ENCODE measurements around the gene HMOX1.
"Not testable (repeated sequence)": the region's sequence is repeated elsewhere in the genome, so short reads cannot be mapped to it uniquely, and the experiment has no call there.

DNA sequence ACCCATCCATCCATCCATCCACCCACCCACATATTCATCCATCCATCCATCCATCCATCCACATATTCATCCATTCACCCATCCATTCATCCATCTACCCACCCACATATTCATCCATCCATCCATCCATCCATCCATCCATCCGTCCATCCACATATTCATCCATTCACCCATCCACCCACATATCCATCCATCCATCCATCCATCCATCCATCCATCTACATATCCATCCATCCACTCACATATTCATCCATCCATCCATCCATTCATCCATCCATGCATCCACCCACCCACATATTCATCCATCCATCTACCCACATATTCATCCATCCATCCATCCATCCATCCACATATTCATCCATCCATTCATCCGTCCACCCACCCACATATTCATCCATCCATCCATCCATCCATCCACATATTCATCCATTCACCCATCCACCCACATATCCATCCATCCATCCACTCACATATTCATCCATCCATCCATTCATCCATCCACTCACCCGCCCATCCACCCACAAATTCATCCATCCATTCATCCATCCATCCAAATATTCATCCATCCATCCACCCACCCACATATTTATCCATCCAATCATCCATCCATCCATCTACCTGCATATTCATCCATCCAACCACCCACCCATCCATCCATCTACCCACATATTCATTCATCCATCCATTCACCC is 57.9 kb downstream of the HMOX1 start:
- TF ChIP-seq, protein P1, sequence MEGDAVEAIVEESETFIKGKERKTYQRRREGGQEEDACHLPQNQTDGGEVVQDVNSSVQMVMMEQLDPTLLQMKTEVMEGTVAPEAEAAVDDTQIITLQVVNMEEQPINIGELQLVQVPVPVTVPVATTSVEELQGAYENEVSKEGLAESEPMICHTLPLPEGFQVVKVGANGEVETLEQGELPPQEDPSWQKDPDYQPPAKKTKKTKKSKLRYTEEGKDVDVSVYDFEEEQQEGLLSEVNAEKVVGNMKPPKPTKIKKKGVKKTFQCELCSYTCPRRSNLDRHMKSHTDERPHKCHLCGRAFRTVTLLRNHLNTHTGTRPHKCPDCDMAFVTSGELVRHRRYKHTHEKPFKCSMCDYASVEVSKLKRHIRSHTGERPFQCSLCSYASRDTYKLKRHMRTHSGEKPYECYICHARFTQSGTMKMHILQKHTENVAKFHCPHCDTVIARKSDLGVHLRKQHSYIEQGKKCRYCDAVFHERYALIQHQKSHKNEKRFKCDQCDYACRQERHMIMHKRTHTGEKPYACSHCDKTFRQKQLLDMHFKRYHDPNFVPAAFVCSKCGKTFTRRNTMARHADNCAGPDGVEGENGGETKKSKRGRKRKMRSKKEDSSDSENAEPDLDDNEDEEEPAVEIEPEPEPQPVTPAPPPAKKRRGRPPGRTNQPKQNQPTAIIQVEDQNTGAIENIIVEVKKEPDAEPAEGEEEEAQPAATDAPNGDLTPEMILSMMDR (IDR thresholded peaks at IDR 0.05; ENCODE audit: extremely low read depth in 1 of 2, insufficient read depth in 1 of 2, low read depth in 1 of 2, low read length in 2 of 2): not testable (repeated sequence)
- not testable (repeated sequence) for TF ChIP-seq EZH2 (IDR thresholded peaks at IDR 0.05; ENCODE audit: borderline replicate concordance, low read depth, low read length, severe bottlenecking); POLR2A (IDR thresholded peaks at IDR 0.05; ENCODE audit: low read depth, low read length); MYC (IDR thresholded peaks at IDR 0.05; ENCODE audit: low read depth, low read length); FOS (IDR thresholded peaks at IDR 0.05; ENCODE audit: borderline replicate concordance, insufficient read depth, low read length); POLR2AphosphoS5 (IDR thresholded peaks at IDR 0.05; ENCODE audit: insufficient read depth, low read depth, low read length); JUN (IDR thresholded peaks at IDR 0.05; ENCODE audit: borderline replicate concordance, insufficient read depth, insufficient read length, low read depth); GATA2 (IDR thresholded peaks at IDR 0.05; ENCODE audit: insufficient read depth, insufficient read length, low read depth, low read length)
- TF ChIP-seq, protein P2, sequence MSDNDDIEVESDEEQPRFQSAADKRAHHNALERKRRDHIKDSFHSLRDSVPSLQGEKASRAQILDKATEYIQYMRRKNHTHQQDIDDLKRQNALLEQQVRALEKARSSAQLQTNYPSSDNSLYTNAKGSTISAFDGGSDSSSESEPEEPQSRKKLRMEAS (IDR thresholded peaks at IDR 0.05; ENCODE audit: insufficient read depth, insufficient read length): not testable (repeated sequence)

All from endothelial cell of umbilical vein (primary cell).